Upper lobe of left lung (tissue), 4 donors: ENCODE results near the gene SH3GL1.

Experiments
- POLR2A ChIP-seq, 4 donors: fragments of 450-650 bp; IDR thresholded peaks; one replicate each; pipeline ENCODE4 v1.5.1; 2016 to 2017; ENCODE audit warnings: antibody characterized with exemption in 4 of 4, mild to moderate bottlenecking in 2 of 4
- POLR2AphosphoS5 ChIP-seq, 2 donors: sonication (generic); formaldehyde crosslinking; IDR thresholded peaks; one replicate each; pipeline ENCODE4 v1.5.1; 2017; ENCODE audit warnings: antibody characterized with exemption in 2 of 2
- TF ChIP-seq, protein P1 (sequence below), 6 experiments: fragments of 450-650 bp in 4 of 6; fragments of 200-600 bp in 2 of 6; sonication (generic) in 2 of 6; IDR thresholded peaks; one replicate each; pipeline ENCODE4 v1.5.1; 2016 to 2019; ENCODE audit warnings: antibody characterized with exemption in 6 of 6

DNA sequence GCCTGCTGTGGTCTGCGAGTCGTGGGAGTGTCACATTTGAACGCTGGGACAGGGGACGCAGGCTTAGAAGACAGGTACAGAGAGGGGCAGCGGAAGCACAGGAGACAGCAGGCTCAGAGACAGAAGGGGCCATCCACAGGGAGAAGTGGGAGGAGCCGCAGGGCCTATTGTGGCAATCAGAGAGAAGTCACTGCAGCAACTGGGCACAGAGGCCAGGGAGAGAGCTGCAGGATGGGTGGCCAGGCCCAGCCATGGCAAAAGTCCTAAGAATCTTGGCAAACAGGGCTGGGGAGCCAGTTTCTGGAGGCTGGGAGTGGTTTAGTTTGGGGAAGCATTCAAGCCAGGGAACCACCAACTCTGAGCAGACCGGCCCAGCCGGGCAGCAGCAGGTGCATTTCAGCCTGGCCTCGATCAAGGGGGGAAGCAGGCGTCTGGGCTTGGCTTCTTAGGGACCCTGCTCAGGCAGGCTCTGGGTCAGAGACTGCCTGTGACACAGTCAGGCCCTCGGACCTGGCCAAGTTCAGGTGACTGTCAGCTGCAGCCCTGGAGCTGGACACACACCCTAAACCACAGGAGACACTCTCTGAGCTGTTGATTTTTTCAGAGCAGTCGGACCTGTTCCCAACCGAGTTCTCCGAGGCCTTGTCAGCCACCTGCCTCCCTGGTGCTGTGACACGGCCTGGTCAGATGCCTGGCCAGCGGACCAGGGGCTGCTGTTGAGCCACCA, 11.8 kb downstream of the SH3GL1 start:
- TF ChIP-seq POLR2A (IDR thresholded peaks at IDR 0.05): no peak
- TF ChIP-seq, protein P1, sequence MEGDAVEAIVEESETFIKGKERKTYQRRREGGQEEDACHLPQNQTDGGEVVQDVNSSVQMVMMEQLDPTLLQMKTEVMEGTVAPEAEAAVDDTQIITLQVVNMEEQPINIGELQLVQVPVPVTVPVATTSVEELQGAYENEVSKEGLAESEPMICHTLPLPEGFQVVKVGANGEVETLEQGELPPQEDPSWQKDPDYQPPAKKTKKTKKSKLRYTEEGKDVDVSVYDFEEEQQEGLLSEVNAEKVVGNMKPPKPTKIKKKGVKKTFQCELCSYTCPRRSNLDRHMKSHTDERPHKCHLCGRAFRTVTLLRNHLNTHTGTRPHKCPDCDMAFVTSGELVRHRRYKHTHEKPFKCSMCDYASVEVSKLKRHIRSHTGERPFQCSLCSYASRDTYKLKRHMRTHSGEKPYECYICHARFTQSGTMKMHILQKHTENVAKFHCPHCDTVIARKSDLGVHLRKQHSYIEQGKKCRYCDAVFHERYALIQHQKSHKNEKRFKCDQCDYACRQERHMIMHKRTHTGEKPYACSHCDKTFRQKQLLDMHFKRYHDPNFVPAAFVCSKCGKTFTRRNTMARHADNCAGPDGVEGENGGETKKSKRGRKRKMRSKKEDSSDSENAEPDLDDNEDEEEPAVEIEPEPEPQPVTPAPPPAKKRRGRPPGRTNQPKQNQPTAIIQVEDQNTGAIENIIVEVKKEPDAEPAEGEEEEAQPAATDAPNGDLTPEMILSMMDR (IDR thresholded peaks at IDR 0.05): no peak
- TF ChIP-seq POLR2AphosphoS5 (IDR thresholded peaks at IDR 0.05): no peak
